Retinal pigment epithelial cell (primary cell): ENCODE results near the gene MEGF8.
"Not testable (repeated sequence)": the region's sequence is repeated elsewhere in the genome, so short reads cannot be mapped to it uniquely, and the experiment has no call there.

Experiments used
- DNase-seq: peaks from one replicate; pipeline ENCODE4 v3.0.0-alpha.2; 2010; ENCODE audit warnings: low read depth
- H3K4me3 ChIP-seq: 2 replicates; pipeline ENCODE4 v1.5.1; 2011; ENCODE audit warnings: mild to moderate bottlenecking, low read length, control low read depth, moderate library complexity
- TF ChIP-seq, protein P1 (sequence below): conservative IDR thresholded peaks from 2 replicates; pipeline ENCODE4 v1.5.1; 2011; ENCODE audit warnings: low read depth, low read length, control low read depth, inconsistent platforms

Gene MEGF8

DNA sequence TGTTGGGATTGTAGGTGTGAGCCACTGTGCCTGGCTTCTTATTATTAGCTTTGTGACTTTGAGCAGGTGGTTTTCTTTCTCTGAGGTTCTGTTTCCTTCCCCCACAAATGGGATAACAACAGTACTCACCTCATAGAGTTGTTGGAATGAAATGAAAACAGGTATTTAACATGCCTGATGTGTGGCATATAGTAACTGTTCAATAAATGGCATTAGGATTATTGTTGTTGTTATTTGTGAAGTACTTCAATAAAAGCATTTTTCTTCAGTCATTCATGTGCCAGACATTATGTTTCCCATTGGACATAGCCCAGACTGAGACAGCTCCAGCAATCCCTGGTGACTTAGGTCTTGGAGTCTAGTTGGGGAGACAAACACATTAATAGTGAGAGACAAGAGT is 1.5 kb downstream of the MEGF8 start:
- TF ChIP-seq, protein P1, sequence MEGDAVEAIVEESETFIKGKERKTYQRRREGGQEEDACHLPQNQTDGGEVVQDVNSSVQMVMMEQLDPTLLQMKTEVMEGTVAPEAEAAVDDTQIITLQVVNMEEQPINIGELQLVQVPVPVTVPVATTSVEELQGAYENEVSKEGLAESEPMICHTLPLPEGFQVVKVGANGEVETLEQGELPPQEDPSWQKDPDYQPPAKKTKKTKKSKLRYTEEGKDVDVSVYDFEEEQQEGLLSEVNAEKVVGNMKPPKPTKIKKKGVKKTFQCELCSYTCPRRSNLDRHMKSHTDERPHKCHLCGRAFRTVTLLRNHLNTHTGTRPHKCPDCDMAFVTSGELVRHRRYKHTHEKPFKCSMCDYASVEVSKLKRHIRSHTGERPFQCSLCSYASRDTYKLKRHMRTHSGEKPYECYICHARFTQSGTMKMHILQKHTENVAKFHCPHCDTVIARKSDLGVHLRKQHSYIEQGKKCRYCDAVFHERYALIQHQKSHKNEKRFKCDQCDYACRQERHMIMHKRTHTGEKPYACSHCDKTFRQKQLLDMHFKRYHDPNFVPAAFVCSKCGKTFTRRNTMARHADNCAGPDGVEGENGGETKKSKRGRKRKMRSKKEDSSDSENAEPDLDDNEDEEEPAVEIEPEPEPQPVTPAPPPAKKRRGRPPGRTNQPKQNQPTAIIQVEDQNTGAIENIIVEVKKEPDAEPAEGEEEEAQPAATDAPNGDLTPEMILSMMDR: no peak
- no peak overlapping the region for H3K4me3 ChIP-seq
- DNase-seq: no peak

DNA sequence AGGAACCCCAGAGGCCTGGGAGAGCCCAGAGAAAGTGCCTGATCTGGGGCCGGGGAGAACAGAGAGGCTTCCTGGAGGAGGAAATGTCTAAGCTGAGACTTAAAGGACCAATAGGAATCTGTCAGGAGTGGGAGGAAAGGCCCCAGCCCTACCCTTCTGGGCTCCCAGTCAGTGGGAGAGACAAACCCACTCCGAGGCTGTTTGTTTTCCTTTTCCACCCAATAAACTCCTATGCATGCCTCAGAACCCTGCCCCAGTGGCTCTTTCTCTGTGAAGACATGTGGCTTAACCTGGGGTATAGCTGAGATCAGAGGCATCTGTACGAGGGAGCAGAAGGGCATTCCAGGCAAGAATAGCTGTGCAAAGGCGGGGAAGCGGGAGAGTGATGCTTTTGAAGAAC is 1.9 kb downstream of the MEGF8 start:
- no peak overlapping the region for H3K4me3 ChIP-seq
- no peak for DNase-seq
- TF ChIP-seq, protein P1: no peak

DNA sequence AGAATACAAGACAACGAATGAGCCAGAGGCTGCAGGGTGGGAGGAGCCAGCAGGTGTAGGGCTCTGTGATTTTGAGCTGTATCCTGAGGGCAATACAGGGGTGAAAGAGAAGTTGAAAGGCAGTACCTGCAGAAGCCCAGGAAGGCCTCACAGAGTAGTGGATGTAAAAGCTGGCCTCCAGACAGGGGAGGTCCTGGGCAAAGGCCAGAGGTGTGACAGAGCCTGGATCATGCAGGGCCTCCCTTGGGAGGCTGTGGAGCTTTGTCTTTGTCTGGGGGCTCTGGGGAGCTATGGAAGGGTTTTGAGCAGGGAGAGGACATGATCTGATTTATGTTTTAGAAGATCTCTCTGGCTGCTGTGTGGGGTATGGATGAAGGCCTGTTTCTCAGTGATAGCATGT is 2.7 kb downstream of the MEGF8 start:
- TF ChIP-seq, protein P1: no peak
- no peak for DNase-seq
- H3K4me3 ChIP-seq: no peak overlapping the region

DNA sequence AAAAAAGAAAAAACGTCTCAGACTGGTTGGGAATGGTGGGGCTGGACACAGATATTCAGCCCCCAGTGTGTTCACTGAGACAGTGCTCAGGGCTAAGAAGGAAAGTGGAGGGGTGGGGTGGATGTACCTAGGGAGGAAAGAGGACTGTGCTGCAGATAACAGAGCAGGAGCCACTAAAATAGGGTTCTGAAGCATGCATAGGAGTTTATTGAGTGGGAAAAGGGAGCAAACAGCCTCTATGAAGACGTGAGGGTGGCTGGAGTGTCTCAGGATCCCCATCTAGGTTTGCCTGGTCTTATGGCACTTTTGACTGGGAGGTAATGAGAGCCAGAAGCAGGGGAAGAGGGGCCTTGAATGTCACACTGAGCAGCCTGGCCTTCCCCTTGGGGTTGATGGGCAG is 3.4 kb downstream of the MEGF8 start:
- no peak overlapping the region for H3K4me3 ChIP-seq
- TF ChIP-seq, protein P1: no peak
- DNase-seq: no peak

DNA sequence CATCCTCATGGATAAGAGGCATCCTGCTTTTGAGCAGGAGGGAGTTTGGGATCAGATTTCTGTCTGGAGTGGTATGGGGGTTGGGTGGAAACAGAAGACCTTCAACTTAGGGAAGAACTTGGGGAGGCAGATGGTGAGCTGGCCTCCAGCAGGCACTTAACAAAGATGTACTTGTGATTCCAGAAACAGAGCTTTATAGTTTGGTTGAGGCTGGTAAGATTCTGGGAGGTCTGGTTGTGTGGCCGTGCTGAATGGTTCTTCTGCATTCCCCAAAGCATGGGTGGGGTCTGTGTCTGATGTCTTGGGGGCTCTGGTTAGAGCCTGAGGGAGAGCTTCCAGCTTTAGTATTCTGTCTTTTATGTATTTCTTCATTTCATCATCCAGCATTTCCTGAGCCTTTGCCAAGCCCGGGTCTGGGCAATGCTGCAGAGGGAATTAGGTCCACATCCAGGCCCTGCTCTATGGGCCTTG is 4.8 kb downstream of the MEGF8 start:
- TF ChIP-seq, protein P1: no peak
- DNase-seq: no peak
- H3K4me3 ChIP-seq: no peak overlapping the region

DNA sequence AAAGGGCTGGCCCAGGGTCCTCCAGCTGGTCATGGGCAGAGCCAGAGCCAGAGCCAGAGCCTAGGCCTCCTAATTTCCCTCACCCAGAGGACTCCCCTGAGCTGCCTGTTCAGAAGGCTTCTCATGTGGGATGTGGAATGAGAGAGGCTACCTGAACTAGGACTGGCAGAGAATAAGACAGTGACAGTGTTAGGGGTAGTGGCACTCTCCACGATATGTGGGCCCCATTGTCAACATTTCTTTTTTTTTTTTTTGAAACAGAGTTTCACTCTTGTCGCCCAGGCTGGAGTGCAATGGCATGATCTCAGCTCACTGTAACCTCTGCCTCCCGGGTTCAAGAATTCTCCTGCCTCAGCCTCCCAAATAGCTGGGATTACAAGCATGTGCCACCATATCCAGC is 5.9 kb downstream of the MEGF8 start:
- not testable (repeated sequence) for DNase-seq

DNA sequence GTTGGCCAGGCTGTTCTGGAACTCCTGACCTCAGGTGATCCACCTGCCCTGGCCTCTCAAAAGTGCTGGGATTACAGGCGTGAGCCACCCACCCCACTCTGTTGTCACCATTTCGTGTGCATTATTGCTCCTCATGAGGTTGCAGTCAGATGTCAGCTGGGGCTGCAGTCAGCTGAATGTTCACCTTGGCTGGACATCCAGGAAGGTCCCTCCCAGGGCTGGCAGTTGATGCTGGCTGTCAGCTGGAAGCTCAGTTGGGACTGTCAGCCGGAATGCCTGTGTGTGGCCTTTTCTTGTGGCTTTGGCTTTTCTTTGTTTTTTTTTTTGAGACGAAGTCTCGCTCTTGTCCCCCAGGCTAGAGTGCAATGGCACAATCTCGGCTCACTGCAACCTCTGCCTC is 6.6 kb downstream of the MEGF8 start:
- no peak overlapping the region for H3K4me3 ChIP-seq
- DNase-seq: no peak
- TF ChIP-seq, protein P1: no peak

More for the DNA sequence above, 5.9 kb downstream of the MEGF8 start:
- not testable (repeated sequence) for H3K4me3 ChIP-seq

DNA sequence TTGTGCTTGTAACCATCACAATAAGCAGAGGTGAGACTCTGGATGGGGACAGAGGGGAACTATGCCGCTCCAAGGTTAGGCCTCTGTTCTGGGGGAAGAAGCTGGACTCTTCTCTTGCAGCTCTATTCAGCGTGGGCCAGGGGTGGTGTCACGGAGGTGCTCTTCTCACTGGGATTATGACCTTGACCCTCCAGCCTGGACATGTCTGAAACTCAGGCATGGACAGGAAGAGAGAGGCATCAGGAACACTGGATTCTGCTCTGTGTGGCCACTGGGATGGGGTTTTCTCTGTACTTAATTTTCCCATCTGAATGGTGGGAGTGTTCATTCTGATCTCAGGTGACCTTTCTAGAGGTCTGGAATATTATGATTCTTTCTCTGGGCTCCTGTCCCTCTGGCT is 7.6 kb downstream of the MEGF8 start:
- H3K4me3 ChIP-seq: no peak overlapping the region

More for the DNA sequence above, 7.6 kb downstream of the MEGF8 start:
- no peak for DNase-seq
- TF ChIP-seq, protein P1: no peak
